IMR-90 (cell line): Measurements from ENCODE around the gene OR2F1. TPM values are rescaled to one million over a fixed set of nuclear protein-coding genes. Genes with fewer than 3 reads are reported as not detected.

ENCODE experiments used
- ATAC-seq: fragments of 200-7000 bp; cut with Tn5 transposase; 2 replicates; pipeline ENCODE4 v1.9.1; 2020; ENCODE audit warnings: low read depth, mild to moderate bottlenecking, moderate library complexity
- BruUV-seq: library from RNA; stranded (reverse); fragments of 400-500 nt; replicated peaks from 2 replicates; lab custom pipeline; 2021; lab: Mats Ljungman, UMichigan
- CTCF ChIA-PET: fragments of 300-600 bp; formaldehyde crosslinking; extraction: SDS; loops from one replicate; lab custom pipeline; 2021; ENCODE audit warnings: antibody characterized with exemption; lab: Yijun Ruan, JAX
- POLR2A ChIA-PET: fragments of 300-600 bp; sonication (Branson Sonifier 250); formaldehyde crosslinking; loops from one replicate; lab custom pipeline; 2022; ENCODE audit warnings: antibody characterized with exemption; ENCODE audit not compliant: unreplicated experiment; lab: Charles Lee
- DNase-seq: peaks from one replicate; pipeline ENCODE4 v3.0.0; 2013
- H2AFZ ChIP-seq: replicated peaks from 2 replicates; pipeline ENCODE3; 2013; ENCODE audit warnings: low read length, mild to moderate bottlenecking; ENCODE audit not compliant: poor library complexity
- H2AK5ac ChIP-seq: 2 replicates; pipeline ENCODE4 v1.6.1; 2013; ENCODE audit warnings: low read depth, low read length, inconsistent platforms
- H2AK9ac ChIP-seq: replicated peaks from 2 replicates; pipeline ENCODE3; 2013; ENCODE audit warnings: mild to moderate bottlenecking, low read depth, low read length, moderate library complexity; ENCODE audit not compliant: poor library complexity
- H2BK120ac ChIP-seq: 2 replicates; pipeline ENCODE4 v1.6.1; 2013; ENCODE audit warnings: low read depth, low read length, inconsistent platforms
- H2BK15ac ChIP-seq: 3 replicates; pipeline ENCODE4 v1.6.1; 2013; ENCODE audit warnings: low read depth, low read length, inconsistent platforms
- H2BK20ac ChIP-seq: 2 replicates; pipeline ENCODE4 v1.6.1; 2013; ENCODE audit warnings: low read depth, mild to moderate bottlenecking, inconsistent platforms, low read length, moderate library complexity
- H2BK5ac ChIP-seq: 2 replicates; pipeline ENCODE4 v1.6.1; 2013; ENCODE audit warnings: mild to moderate bottlenecking, low read depth, low read length, inconsistent platforms; ENCODE audit not compliant: poor library complexity, severe bottlenecking
- H3K14ac ChIP-seq: replicated peaks from 2 replicates; pipeline ENCODE4 v1.6.1; 2013; ENCODE audit warnings: low read depth, low read length, inconsistent platforms
- H3K18ac ChIP-seq: 2 replicates; pipeline ENCODE4 v1.6.1; 2013; ENCODE audit warnings: low read depth, low read length, control low read depth
- H3K23ac ChIP-seq: 2 replicates; pipeline ENCODE4 v1.6.1; 2013; ENCODE audit warnings: low read depth, low read length, inconsistent platforms
- H3K27ac ChIP-seq: 2 replicates; pipeline ENCODE4 v1.5.1; 2013; ENCODE audit warnings: mild to moderate bottlenecking, control low read depth, low read length; ENCODE audit not compliant: insufficient read depth
- H3K27me3 ChIP-seq: 2 replicates; pipeline ENCODE4 v1.6.1; 2013; ENCODE audit warnings: low read length; ENCODE audit not compliant: control insufficient read depth, insufficient read depth
- H3K36me3 ChIP-seq: 2 replicates; pipeline ENCODE4 v1.6.1; 2013; ENCODE audit warnings: low read length, mixed read lengths; ENCODE audit not compliant: control insufficient read depth, insufficient read depth
- H3K4ac ChIP-seq: 2 replicates; pipeline ENCODE4 v1.6.1; 2013; ENCODE audit warnings: low read depth, low read length, inconsistent platforms
- H3K4me1 ChIP-seq: 2 replicates; pipeline ENCODE4 v1.6.1; 2013; ENCODE audit warnings: low read length, mixed read lengths; ENCODE audit not compliant: control insufficient read depth, insufficient read depth
- H3K4me2 ChIP-seq: 2 replicates; pipeline ENCODE4 v1.6.1; 2013; ENCODE audit warnings: low read depth, mild to moderate bottlenecking, control low read depth, low read length, moderate library complexity
- H3K4me3 ChIP-seq: 2 replicates; pipeline ENCODE4 v1.5.1; 2013; ENCODE audit warnings: low read depth, mild to moderate bottlenecking, control low read depth, low read length, moderate library complexity; ENCODE audit not compliant: insufficient read depth
- H3K56ac ChIP-seq: 2 replicates; pipeline ENCODE4 v1.6.1; 2013; ENCODE audit warnings: low read length, inconsistent platforms; ENCODE audit not compliant: insufficient read depth; ENCODE audit errors: extremely low read depth
- H3K79me1 ChIP-seq, 2 experiments: 2 replicates each; pipeline ENCODE4 v1.6.1; 2013; ENCODE audit warnings: low read length in 2 of 2, inconsistent platforms in 1 of 2, low read depth in 1 of 2
- H3K9ac ChIP-seq: 2 replicates; pipeline ENCODE4 v1.6.1; 2013; ENCODE audit warnings: low read depth, low read length, control low read depth
- H3K9me1 ChIP-seq: 2 replicates; pipeline ENCODE4 v1.6.1; 2013; ENCODE audit warnings: low read length, inconsistent platforms; ENCODE audit not compliant: insufficient read depth
- H3K9me3 ChIP-seq: 2 replicates; pipeline ENCODE4 v1.6.1; 2013; ENCODE audit warnings: low read length; ENCODE audit not compliant: control insufficient read depth, insufficient read depth
- H4K20me1 ChIP-seq: 2 replicates; pipeline ENCODE4 v1.6.1; 2013; ENCODE audit warnings: low read length, inconsistent platforms; ENCODE audit not compliant: insufficient read depth
- H4K5ac ChIP-seq: 2 replicates; pipeline ENCODE4 v1.6.1; 2013; ENCODE audit warnings: mild to moderate bottlenecking, low read depth, low read length, control low read depth
- H4K8ac ChIP-seq, 2 experiments: 2 replicates each; pipeline ENCODE4 v1.6.1; 2013; ENCODE audit warnings: low read depth in 2 of 2, low read length in 2 of 2, control low read depth in 1 of 2, inconsistent platforms in 1 of 2
- H4K91ac ChIP-seq: 2 replicates; pipeline ENCODE4 v1.6.1; 2013; ENCODE audit warnings: low read depth, low read length, inconsistent platforms; ENCODE audit not compliant: insufficient read depth
- FOS ChIP-seq: fragments of 150-350 bp; IDR thresholded peaks from 2 replicates; pipeline ENCODE4 v1.6.1; 2016; ENCODE audit warnings: low read depth, low read length
- MAFK ChIP-seq: IDR thresholded peaks from 2 replicates; pipeline ENCODE4 v1.6.1; 2012; ENCODE audit warnings: low read depth, low read length, improper control_type of control experiment
- MXI1 ChIP-seq: IDR thresholded peaks from 2 replicates; pipeline ENCODE4 v1.6.1; 2012; ENCODE audit warnings: low read depth, mild to moderate bottlenecking, low read length, moderate library complexity, borderline replicate concordance
- POLR2A ChIP-seq: IDR thresholded peaks from 2 replicates; pipeline ENCODE4 v1.6.1; 2012; ENCODE audit warnings: mild to moderate bottlenecking, low read depth, low read length
- RAD21 ChIP-seq: IDR thresholded peaks from 2 replicates; pipeline ENCODE4 v1.6.1; 2012; ENCODE audit warnings: low read length, improper control_type of control experiment
- RCOR1 ChIP-seq: IDR thresholded peaks from 2 replicates; pipeline ENCODE4 v1.6.1; 2012; ENCODE audit warnings: mild to moderate bottlenecking, low read length, improper control_type of control experiment; ENCODE audit not compliant: insufficient replicate concordance
- RFX5 ChIP-seq: IDR thresholded peaks from 2 replicates; pipeline ENCODE4 v1.8.0; 2012; ENCODE audit warnings: low read depth, mild to moderate bottlenecking, low read length, moderate library complexity
- SMC3 ChIP-seq: fragments of 150-350 bp; IDR thresholded peaks from 2 replicates; pipeline ENCODE4 v1.6.1; 2016; ENCODE audit warnings: low read depth, mild to moderate bottlenecking, antibody characterized with exemption, low read length, moderate library complexity
- WGBS, 2 experiments: methylation state at CpG; one replicate each; pipeline versions ENCODE4 v1.1.5 to v1.1.7; 2013; ENCODE audit warnings: missing lambda C conversion rate in 2 of 2; ENCODE audit not compliant: insufficient read length in 1 of 2; ENCODE audit errors: extremely low coverage in 2 of 2; 5-methylcytosine and 5-hydroxymethylcytosine counted together
- dilution Hi-C: fragments of 300-500 bp; cut with HindIII; formaldehyde crosslinking; loops from one replicate; pipeline ENCODE4 v1.14.3; 2018; ENCODE audit warnings: low sequenced_read_pairs; ENCODE audit not compliant: unreplicated experiment
- in situ Hi-C: fragments of 300-500 bp; cut with MboI; formaldehyde crosslinking; loops from 3 replicates; pipeline ENCODE4 v1.14.3; 2019; ENCODE audit warnings: low sequenced_read_pairs, inconsistent platforms, mixed read lengths
- intact Hi-C: fragments of 100-400 bp; cut with micrococcal nuclease; formaldehyde crosslinking; loops from 2 replicates; pipeline ENCODE4 v1.10.0; 2022
- polyA plus RNA-seq, 3 experiments: library from polyadenylated mRNA; depleted of rRNA; stranded (reverse); fragments of >200 nt; gene quantifications; 2 replicates each; pipeline ENCODE4 v1.2.3, GENCODE V29; 2012; ENCODE audit warnings: low replicate concordance in 1 of 3
- total RNA-seq: library from RNA; depleted of rRNA; stranded (reverse); fragments of >200 nt; gene quantifications from 2 replicates; pipeline ENCODE4 v1.2.3, GENCODE V29; 2012
- TF ChIP-seq, protein P1 (sequence below): fragments of 150-350 bp; IDR thresholded peaks from 2 replicates; pipeline ENCODE4 v1.6.1; 2017; ENCODE audit warnings: mild to moderate bottlenecking, antibody characterized with exemption, low read length, low read depth
- TF ChIP-seq, protein P2 (sequence below): conservative IDR thresholded peaks from 2 replicates; pipeline ENCODE4 v1.5.1; 2012; ENCODE audit warnings: mild to moderate bottlenecking, low read depth, low read length, improper control_type of control experiment

The OR2F1 gene
- total and polyA plus RNA-seq, 2 of the 4 experiments (the other 2 are of a cell fraction) = not detected

DNA sequence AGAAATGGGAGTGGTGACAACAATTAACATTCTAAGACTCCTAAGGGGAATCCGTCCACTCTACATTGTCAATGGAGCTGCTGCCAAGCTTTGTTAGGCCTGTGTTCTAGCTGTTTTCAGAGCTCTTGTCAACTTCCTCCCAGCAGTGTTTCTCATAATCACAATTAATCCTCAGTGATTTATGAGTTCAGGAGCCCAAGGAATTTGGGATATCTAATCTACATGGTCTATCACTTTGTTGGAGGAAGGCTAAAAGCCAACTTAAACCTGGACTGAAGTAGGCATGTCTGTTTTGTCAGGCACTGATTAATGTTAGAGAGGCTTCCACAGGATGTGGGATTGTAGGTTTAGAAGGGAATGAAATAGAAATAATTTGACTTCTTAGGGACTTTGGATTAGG lies 29.8 kb upstream of the OR2F1 start:
- BruUV-seq = no TSS peak
- Histone ChIP-seq H3K4me1 (no peaks in the 10 kb centered on the region), H2BK15ac (no peak overlapping the region), H3K4me3 (no peak overlapping the region), H3K4me2 (no peak overlapping the region), H3K27me3 (no peaks in the 10 kb centered on the region; the same call in 1 of the 2 replicates), H3K27ac (no peak overlapping the region), H3K9ac (no peak overlapping the region), H2BK5ac (no peak overlapping the region), H3K4ac (no peak overlapping the region), H3K36me3 (no peaks in the 10 kb centered on the region), H4K8ac (no peak overlapping the region), H3K9me3 (no peaks in the 10 kb centered on the region), H3K9me1 (no peaks in the 10 kb centered on the region), H2BK120ac (no peak overlapping the region), H3K79me1 (no peaks in the 10 kb centered on the region), H3K14ac (no peak overlapping the region), H3K18ac (no peak overlapping the region), H2BK20ac (no peak overlapping the region), H2AK5ac (no peak overlapping the region), H2AFZ (no peak overlapping the region), H2AK9ac (no peak overlapping the region), H3K56ac (no peak overlapping the region), H4K20me1 (no peaks in the 10 kb centered on the region), H4K5ac (no peak overlapping the region), H3K23ac (no peak overlapping the region), H4K91ac (no peak overlapping the region)
- CTCF ChIA-PET = no interaction called here
- TF ChIP-seq MAFK = no peak
- TF ChIP-seq RAD21 = no peak
- TF ChIP-seq FOS = no peak
- TF ChIP-seq RCOR1 = no peak
- TF ChIP-seq SMC3 = no peak
- TF ChIP-seq POLR2A = no peak
- no peak for TF ChIP-seq MXI1
- TF ChIP-seq RFX5 = no peak
- TF ChIP-seq, protein P1, sequence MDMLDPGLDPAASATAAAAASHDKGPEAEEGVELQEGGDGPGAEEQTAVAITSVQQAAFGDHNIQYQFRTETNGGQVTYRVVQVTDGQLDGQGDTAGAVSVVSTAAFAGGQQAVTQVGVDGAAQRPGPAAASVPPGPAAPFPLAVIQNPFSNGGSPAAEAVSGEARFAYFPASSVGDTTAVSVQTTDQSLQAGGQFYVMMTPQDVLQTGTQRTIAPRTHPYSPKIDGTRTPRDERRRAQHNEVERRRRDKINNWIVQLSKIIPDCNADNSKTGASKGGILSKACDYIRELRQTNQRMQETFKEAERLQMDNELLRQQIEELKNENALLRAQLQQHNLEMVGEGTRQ = no peak
- TF ChIP-seq, protein P2, sequence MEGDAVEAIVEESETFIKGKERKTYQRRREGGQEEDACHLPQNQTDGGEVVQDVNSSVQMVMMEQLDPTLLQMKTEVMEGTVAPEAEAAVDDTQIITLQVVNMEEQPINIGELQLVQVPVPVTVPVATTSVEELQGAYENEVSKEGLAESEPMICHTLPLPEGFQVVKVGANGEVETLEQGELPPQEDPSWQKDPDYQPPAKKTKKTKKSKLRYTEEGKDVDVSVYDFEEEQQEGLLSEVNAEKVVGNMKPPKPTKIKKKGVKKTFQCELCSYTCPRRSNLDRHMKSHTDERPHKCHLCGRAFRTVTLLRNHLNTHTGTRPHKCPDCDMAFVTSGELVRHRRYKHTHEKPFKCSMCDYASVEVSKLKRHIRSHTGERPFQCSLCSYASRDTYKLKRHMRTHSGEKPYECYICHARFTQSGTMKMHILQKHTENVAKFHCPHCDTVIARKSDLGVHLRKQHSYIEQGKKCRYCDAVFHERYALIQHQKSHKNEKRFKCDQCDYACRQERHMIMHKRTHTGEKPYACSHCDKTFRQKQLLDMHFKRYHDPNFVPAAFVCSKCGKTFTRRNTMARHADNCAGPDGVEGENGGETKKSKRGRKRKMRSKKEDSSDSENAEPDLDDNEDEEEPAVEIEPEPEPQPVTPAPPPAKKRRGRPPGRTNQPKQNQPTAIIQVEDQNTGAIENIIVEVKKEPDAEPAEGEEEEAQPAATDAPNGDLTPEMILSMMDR = no peak
- in situ Hi-C loops (no loop called here), intact Hi-C loops (no loop called here), dilution Hi-C loops (no loop called here)
- DNase-seq = no peak
- POLR2A ChIA-PET = no interaction called here
- WGBS, 2 experiments = 80% methylated on average over 1 of the region's 1 CpG; no CpG with 5 or more reads in 1 of the 2 experiments
- ATAC-seq = no peak
